H9 (cell line): ENCODE measurements around the gene CCDC71L. TPM values are rescaled to one million over a fixed set of nuclear protein-coding genes. Genes with fewer than 3 reads are reported as not detected.

Experiments
- DNase-seq: peaks from one replicate; pipeline ENCODE4 v3.0.0-alpha.2; 2017
- H2AFZ ChIP-seq: one replicate; pipeline ENCODE4 v1.6.1; 2013; ENCODE audit warnings: mild to moderate bottlenecking, low read length, control low read depth, moderate library complexity
- H2AK5ac ChIP-seq: 2 replicates; pipeline ENCODE4 v1.6.1; 2013; ENCODE audit warnings: low read length, control low read depth, mixed read lengths; ENCODE audit not compliant: insufficient read length
- H2BK120ac ChIP-seq: one replicate; pipeline ENCODE4 v1.6.1; 2013; ENCODE audit warnings: low read depth, mild to moderate bottlenecking, low read length, control low read depth, inconsistent platforms; ENCODE audit not compliant: poor library complexity, severe bottlenecking
- H2BK12ac ChIP-seq: 2 replicates; pipeline ENCODE4 v1.6.1; 2013; ENCODE audit warnings: low read length, control low read depth, mixed read lengths, low read depth; ENCODE audit not compliant: insufficient read length
- H2BK15ac ChIP-seq: 2 replicates; pipeline ENCODE4 v1.6.1; 2013; ENCODE audit warnings: low read depth, low read length, control low read depth
- H2BK20ac ChIP-seq: one replicate; pipeline ENCODE4 v1.6.1; 2013; ENCODE audit warnings: low read depth, mild to moderate bottlenecking, low read length, control low read depth, inconsistent platforms; ENCODE audit not compliant: poor library complexity, severe bottlenecking
- H2BK5ac ChIP-seq: 2 replicates; pipeline ENCODE4 v1.6.1; 2013; ENCODE audit warnings: low read length, control low read depth, mixed read lengths; ENCODE audit not compliant: insufficient read length
- H3K14ac ChIP-seq: 2 replicates; pipeline ENCODE4 v1.6.1; 2013; ENCODE audit warnings: low read length, control low read depth; ENCODE audit not compliant: insufficient read depth
- H3K18ac ChIP-seq: 2 replicates; pipeline ENCODE4 v1.6.1; 2013; ENCODE audit warnings: low read depth, mild to moderate bottlenecking, mixed read lengths, low read length, control low read depth; ENCODE audit not compliant: insufficient read length
- H3K23ac ChIP-seq: 2 replicates; pipeline ENCODE4 v1.6.1; 2013; ENCODE audit warnings: low read length, control low read depth, mixed read lengths, low read depth; ENCODE audit not compliant: insufficient read length
- H3K23me2 ChIP-seq: 2 replicates; pipeline ENCODE4 v1.6.1; 2013; ENCODE audit warnings: low read depth, mild to moderate bottlenecking, mixed read lengths, low read length, control low read depth; ENCODE audit not compliant: insufficient read length, poor library complexity, severe bottlenecking
- H3K27ac ChIP-seq: 2 replicates; pipeline ENCODE4 v1.5.1; 2013; ENCODE audit warnings: low read length, control low read depth, mixed read lengths, low read depth; ENCODE audit not compliant: insufficient read length
- H3K27me3 ChIP-seq: 2 replicates; pipeline ENCODE4 v1.6.1; 2013; ENCODE audit warnings: low read length, control low read depth, inconsistent platforms; ENCODE audit not compliant: insufficient read depth
- H3K4ac ChIP-seq: 2 replicates; pipeline ENCODE4 v1.6.1; 2013; ENCODE audit warnings: low read depth, mild to moderate bottlenecking, control low read depth, inconsistent platforms, low read length, moderate library complexity
- H3K4me1 ChIP-seq: 2 replicates; pipeline ENCODE4 v1.6.1; 2013; ENCODE audit warnings: low read length, control low read depth, inconsistent platforms; ENCODE audit not compliant: insufficient read depth
- H3K4me2 ChIP-seq: 2 replicates; pipeline ENCODE4 v1.6.1; 2013; ENCODE audit warnings: low read length, control low read depth, mixed read lengths; ENCODE audit not compliant: insufficient read length, insufficient read depth
- H3K56ac ChIP-seq: 2 replicates; pipeline ENCODE4 v1.6.1; 2013; ENCODE audit warnings: low read depth, mild to moderate bottlenecking, mixed read lengths, low read length, control low read depth; ENCODE audit not compliant: insufficient read length
- H3K79me1 ChIP-seq: 2 replicates; pipeline ENCODE4 v1.6.1; 2013; ENCODE audit warnings: low read depth, mild to moderate bottlenecking, moderate library complexity, low read length, control low read depth, inconsistent platforms; ENCODE audit not compliant: insufficient read depth, poor library complexity, severe bottlenecking
- H3K79me2 ChIP-seq: 2 replicates; pipeline ENCODE4 v1.6.1; 2013; ENCODE audit warnings: low read length, control low read depth, inconsistent platforms; ENCODE audit not compliant: insufficient read depth
- H3K9ac ChIP-seq: 2 replicates; pipeline ENCODE4 v1.6.1; 2013; ENCODE audit warnings: low read length, control low read depth, mixed read lengths; ENCODE audit not compliant: insufficient read length; ENCODE audit errors: extremely low read depth
- H3K9me3 ChIP-seq: one replicate; pipeline ENCODE4 v1.6.1; 2013; ENCODE audit warnings: low read depth, low read length, inconsistent platforms; ENCODE audit not compliant: control insufficient read depth
- H3T11ph ChIP-seq: one replicate; pipeline ENCODE4 v1.6.1; 2013; ENCODE audit warnings: mild to moderate bottlenecking, low read length, control low read depth, inconsistent platforms
- H4K20me1 ChIP-seq: one replicate; pipeline ENCODE4 v1.6.1; 2013; ENCODE audit not compliant: control insufficient read depth, insufficient read length, insufficient read depth
- H4K5ac ChIP-seq: 2 replicates; pipeline ENCODE4 v1.6.1; 2013; ENCODE audit warnings: low read depth, mild to moderate bottlenecking, mixed read lengths, low read length, control low read depth; ENCODE audit not compliant: insufficient read length
- H4K8ac ChIP-seq: replicated peaks from 2 replicates; pipeline ENCODE4 v1.6.1; 2013; ENCODE audit warnings: low read length, control low read depth, mixed read lengths, low read depth; ENCODE audit not compliant: insufficient read length
- H4K91ac ChIP-seq: 2 replicates; pipeline ENCODE4 v1.6.1; 2013; ENCODE audit warnings: low read depth, mild to moderate bottlenecking, moderate library complexity, mixed read lengths, low read length, control low read depth; ENCODE audit not compliant: insufficient read length
- H3K27ac Mint-ChIP-seq, 3 experiments: 2 replicates in 2 of 3; 3 replicates in 1 of 3; pipeline ENCODE4 v1.8.0; 2020 to 2021; ENCODE audit warnings: mixed read lengths in 3 of 3, mild to moderate bottlenecking in 1 of 3, moderate library complexity in 1 of 3
- H3K27me3 Mint-ChIP-seq: 2 replicates; pipeline ENCODE4 v1.8.0; 2021; ENCODE audit warnings: low read depth, mild to moderate bottlenecking, moderate library complexity, mixed read lengths
- H3K36me3 Mint-ChIP-seq, 3 experiments: 2 replicates in 2 of 3; 3 replicates in 1 of 3; pipeline ENCODE4 v1.8.0; 2020 to 2021; ENCODE audit warnings: low read depth in 3 of 3, mixed read lengths in 3 of 3; ENCODE audit not compliant: insufficient read depth in 1 of 3
- H3K4me1 Mint-ChIP-seq, 2 experiments: 2 replicates each; pipeline ENCODE4 v1.8.0; 2020; ENCODE audit warnings: mixed read lengths in 2 of 2
- H3K4me3 Mint-ChIP-seq, 2 experiments: 2 replicates in 1 of 2; 3 replicates in 1 of 2; pipeline ENCODE4 v1.8.0; 2020 to 2021; ENCODE audit warnings: mild to moderate bottlenecking in 2 of 2, mixed read lengths in 2 of 2, moderate library complexity in 1 of 2
- H3K9me3 Mint-ChIP-seq, 2 experiments: 2 replicates in 1 of 2; 3 replicates in 1 of 2; pipeline ENCODE4 v1.8.0; 2020; ENCODE audit warnings: mild to moderate bottlenecking in 2 of 2, mixed read lengths in 2 of 2, moderate library complexity in 1 of 2
- whole genome bisulfite sequencing: extraction: QIAGEN DNeasy Blood & Tissue Kit; methylation state at CpG from one replicate; pipeline ENCODE4 v1.1.7; 2013; ENCODE audit warnings: missing lambda C conversion rate, low lambda C conversion rate, mixed read lengths; ENCODE audit not compliant: insufficient read length; ENCODE audit errors: extremely low coverage; 5-methylcytosine and 5-hydroxymethylcytosine counted together
- total RNA-seq: library from RNA; stranded (reverse); gene quantifications from 2 replicates; pipeline ENCODE4 v1.2.1, GENCODE V29; 2021
- TF ChIP-seq, protein P1 (sequence below): fragments of 200-600 bp; sonication (generic); conservative IDR thresholded peaks from 3 replicates; pipeline ENCODE4 v1.8.0; 2021; ENCODE audit warnings: antibody characterized with exemption, mild to moderate bottlenecking

CCDC71L gene
- total RNA-seq, 1 experiment from 2014 or later = 13.7 TPM

DNA sequence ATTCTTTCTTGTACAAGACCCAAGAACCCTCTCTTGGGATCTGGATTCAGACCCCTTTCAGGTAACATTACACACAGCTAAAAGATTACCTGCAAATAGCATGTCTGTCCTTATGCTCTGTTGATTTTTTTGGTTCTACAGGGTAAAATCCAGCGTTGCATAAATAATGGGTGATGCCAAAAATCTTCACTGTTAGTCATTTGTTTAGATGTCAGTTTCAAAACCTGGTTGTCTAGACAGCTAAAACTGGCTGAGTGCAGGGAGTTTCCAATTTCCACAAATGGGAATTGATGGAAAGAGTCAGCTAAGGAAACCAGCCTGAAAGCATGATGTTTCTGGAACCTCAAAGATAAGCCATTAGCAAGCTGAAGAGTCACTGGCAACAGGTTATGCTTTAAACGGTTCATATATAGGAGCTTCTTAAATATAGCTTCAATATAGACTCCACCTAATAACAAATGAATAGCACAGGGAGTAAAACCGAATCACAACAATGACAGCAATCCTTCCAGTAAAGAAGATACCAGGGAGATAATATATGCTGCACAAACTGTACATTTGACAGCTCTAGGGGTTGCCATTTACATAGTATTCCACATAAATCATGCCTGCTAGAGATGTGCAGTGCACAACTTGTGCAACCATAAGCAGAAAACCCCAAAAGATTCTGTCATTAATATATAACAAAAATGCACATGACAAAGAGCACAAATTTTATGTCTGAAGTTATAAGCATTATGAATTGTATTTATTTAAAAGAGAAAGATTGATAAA lies 20.4 kb downstream of the CCDC71L start:
- Histone ChIP-seq H2BK20ac (no peak overlapping the region), H3K18ac (no peak overlapping the region), H2BK120ac (no peak overlapping the region), H3T11ph (no peak overlapping the region), H4K91ac (no peak overlapping the region), H3K9ac (no peak overlapping the region), H3K23me2 (no peaks in the 10 kb centered on the region), H3K4me1 (no peaks in the 10 kb centered on the region), H2BK12ac (no peak overlapping the region), H3K23ac (no peak overlapping the region), H3K14ac (no peak overlapping the region), H2AFZ (no peak overlapping the region), H3K4ac (no peak overlapping the region), H4K8ac (no peak overlapping the region), H4K5ac (no peak overlapping the region), H4K20me1 (no peaks in the 10 kb centered on the region), H3K56ac (no peak overlapping the region), H3K27me3 (no peaks in the 10 kb centered on the region), H3K9me3 (no peaks in the 10 kb centered on the region), H3K79me2 (no peaks in the 10 kb centered on the region), H3K4me2 (no peak overlapping the region), H2AK5ac (no peak overlapping the region), H3K79me1 (no peaks in the 10 kb centered on the region), H2BK5ac (no peak overlapping the region), H3K27ac (no peak overlapping the region), H2BK15ac (no peak overlapping the region)
- H3K36me3 Mint-ChIP-seq = no peaks in the 10 kb centered on the region; a peak in 1 of 7 replicates
- TF ChIP-seq, protein P1, sequence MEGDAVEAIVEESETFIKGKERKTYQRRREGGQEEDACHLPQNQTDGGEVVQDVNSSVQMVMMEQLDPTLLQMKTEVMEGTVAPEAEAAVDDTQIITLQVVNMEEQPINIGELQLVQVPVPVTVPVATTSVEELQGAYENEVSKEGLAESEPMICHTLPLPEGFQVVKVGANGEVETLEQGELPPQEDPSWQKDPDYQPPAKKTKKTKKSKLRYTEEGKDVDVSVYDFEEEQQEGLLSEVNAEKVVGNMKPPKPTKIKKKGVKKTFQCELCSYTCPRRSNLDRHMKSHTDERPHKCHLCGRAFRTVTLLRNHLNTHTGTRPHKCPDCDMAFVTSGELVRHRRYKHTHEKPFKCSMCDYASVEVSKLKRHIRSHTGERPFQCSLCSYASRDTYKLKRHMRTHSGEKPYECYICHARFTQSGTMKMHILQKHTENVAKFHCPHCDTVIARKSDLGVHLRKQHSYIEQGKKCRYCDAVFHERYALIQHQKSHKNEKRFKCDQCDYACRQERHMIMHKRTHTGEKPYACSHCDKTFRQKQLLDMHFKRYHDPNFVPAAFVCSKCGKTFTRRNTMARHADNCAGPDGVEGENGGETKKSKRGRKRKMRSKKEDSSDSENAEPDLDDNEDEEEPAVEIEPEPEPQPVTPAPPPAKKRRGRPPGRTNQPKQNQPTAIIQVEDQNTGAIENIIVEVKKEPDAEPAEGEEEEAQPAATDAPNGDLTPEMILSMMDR = no peak
- H3K27ac Mint-ChIP-seq = no peak overlapping the region
- no CpG with 5 or more reads among the region's 3 CpGs for WGBS
- peaks cover 0 to 2% of the 10 kb centered on the region in 2 experiments; a peak in 2 of 5 replicates for H3K9me3 Mint-ChIP-seq
- H3K4me3 Mint-ChIP-seq = no peak overlapping the region
- no peak for DNase-seq
- H3K4me1 Mint-ChIP-seq = no peaks in the 10 kb centered on the region
- no peaks in the 10 kb centered on the region; the same call in none of the 2 replicates for H3K27me3 Mint-ChIP-seq
